HepG2 (cell line): ENCODE data around the gene BABAM1. TPM values are rescaled to one million over a fixed set of nuclear protein-coding genes. Genes with fewer than 3 reads are reported as not detected.

Source experiments
- ARID3A ChIP-seq: IDR thresholded peaks from 2 replicates; pipeline ENCODE4 v1.6.1; 2012; ENCODE audit warnings: low read depth, low read length, improper control_type of control experiment
- CC2D1A ChIP-seq: sonication (generic); formaldehyde crosslinking; IDR thresholded peaks from 2 replicates; pipeline ENCODE4 v1.8.1; 2023; ENCODE audit warnings: mild to moderate bottlenecking, missing genetic modification reagents
- CEBPB ChIP-seq: IDR thresholded peaks from 2 replicates; pipeline ENCODE4 v1.6.1; 2011; ENCODE audit warnings: low read depth, low read length, improper control_type of control experiment, borderline replicate concordance
- EZH2 ChIP-seq: conservative IDR thresholded peaks from 2 replicates; pipeline ENCODE4 v1.6.1; 2012; ENCODE audit warnings: mild to moderate bottlenecking, low read depth, low read length, moderate library complexity
- HOXA7 ChIP-seq: sonication (generic); formaldehyde crosslinking; IDR thresholded peaks from 2 replicates; pipeline ENCODE4 v1.8.1; 2022; ENCODE audit warnings: mild to moderate bottlenecking, missing genetic modification reagents, moderate library complexity
- HOXA9 ChIP-seq: sonication (generic); formaldehyde crosslinking; IDR thresholded peaks from 2 replicates; pipeline ENCODE4 v1.8.1; 2022; ENCODE audit warnings: missing genetic modification reagents, mild to moderate bottlenecking, moderate library complexity, borderline replicate concordance
- IRF9 ChIP-seq: sonication (generic); formaldehyde crosslinking; IDR thresholded peaks from 2 replicates; pipeline ENCODE4 v1.8.0; 2022; ENCODE audit warnings: missing genetic modification reagents, mild to moderate bottlenecking, borderline replicate concordance
- JARID2 ChIP-seq: sonication (generic); formaldehyde crosslinking; IDR thresholded peaks from 2 replicates; pipeline ENCODE4 v1.8.1; 2023; ENCODE audit warnings: missing genetic modification reagents, inconsistent platforms; ENCODE audit not compliant: insufficient replicate concordance
- JUN ChIP-seq: sonication (generic); formaldehyde crosslinking; IDR thresholded peaks from 2 replicates; pipeline ENCODE4 v1.4.0; 2020; ENCODE audit warnings: mild to moderate bottlenecking, missing genetic modification reagents
- KMT2A ChIP-seq: sonication (generic); formaldehyde crosslinking; IDR thresholded peaks from 2 replicates; pipeline ENCODE4 v1.4.0; 2020; ENCODE audit warnings: missing genetic modification reagents
- MAZ ChIP-seq, 2 experiments: sonication (generic) in 1 of 2; formaldehyde crosslinking in 1 of 2; IDR thresholded peaks; 2 replicates each; pipeline versions ENCODE4 v1.5.0 to v1.6.1; 2012 to 2020; ENCODE audit warnings: low read depth in 2 of 2, mild to moderate bottlenecking in 2 of 2, borderline replicate concordance in 1 of 2, improper control_type of control experiment in 1 of 2, low read length in 1 of 2, missing genetic modification reagents in 1 of 2, moderate library complexity in 1 of 2
- MLX ChIP-seq: IDR thresholded peaks from 2 replicates; pipeline ENCODE4 v1.6.1; 2016
- PITX1 ChIP-seq: sonication (generic); formaldehyde crosslinking; IDR thresholded peaks from 2 replicates; pipeline ENCODE4 v1.5.1; 2020; ENCODE audit warnings: mild to moderate bottlenecking, missing genetic modification reagents
- PREB ChIP-seq: sonication (generic); formaldehyde crosslinking; IDR thresholded peaks from 2 replicates; pipeline ENCODE4 v1.4.0; 2020; ENCODE audit warnings: missing genetic modification reagents
- SOX13 ChIP-seq, 3 experiments: fragments of 450-650 bp in 1 of 3; sonication (generic) in 1 of 3; formaldehyde crosslinking in 1 of 3; IDR thresholded peaks in 2 of 3; conservative IDR thresholded peaks in 1 of 3; 2 replicates each; pipeline versions ENCODE4 v1.5.0 to v1.6.1; 2016 to 2020; ENCODE audit warnings: antibody characterized with exemption in 1 of 3, mild to moderate bottlenecking in 1 of 3, missing compliant biosample characterization in 1 of 3, missing genetic modification reagents in 1 of 3, moderate library complexity in 1 of 3
- TBP ChIP-seq: sonication (generic); formaldehyde crosslinking; IDR thresholded peaks from 2 replicates; pipeline ENCODE4 v1.5.0; 2020; ENCODE audit warnings: missing genetic modification reagents
- ZBTB26 ChIP-seq: IDR thresholded peaks from 2 replicates; pipeline ENCODE4 v1.6.1; 2016; ENCODE audit warnings: missing compliant biosample characterization, missing genetic modification reagents, borderline replicate concordance
- ZNF263 ChIP-seq: sonication (generic); formaldehyde crosslinking; IDR thresholded peaks from 2 replicates; pipeline ENCODE4 v1.4.0; 2020; ENCODE audit warnings: missing genetic modification reagents
- ZNF331 ChIP-seq: sonication (generic); formaldehyde crosslinking; IDR thresholded peaks from 2 replicates; pipeline ENCODE4 v1.4.0; 2020; ENCODE audit warnings: missing genetic modification reagents
- ZNF644 ChIP-seq: IDR thresholded peaks from 2 replicates; pipeline ENCODE4 v1.6.1; 2016; ENCODE audit warnings: low read depth
- ZNF768 ChIP-seq: sonication (generic); formaldehyde crosslinking; IDR thresholded peaks from 2 replicates; pipeline ENCODE4 v1.4.0; 2020; ENCODE audit warnings: missing genetic modification reagents
- ZNF772 ChIP-seq: sonication (generic); formaldehyde crosslinking; IDR thresholded peaks from 2 replicates; pipeline ENCODE4 v1.5.0; 2020; ENCODE audit warnings: mild to moderate bottlenecking, missing genetic modification reagents
- ZSCAN22 ChIP-seq: sonication (generic); formaldehyde crosslinking; IDR thresholded peaks from 2 replicates; pipeline ENCODE4 v1.4.0; 2020; ENCODE audit warnings: mild to moderate bottlenecking, missing genetic modification reagents
- ZSCAN25 ChIP-seq: sonication (generic); formaldehyde crosslinking; IDR thresholded peaks from 2 replicates; pipeline ENCODE4 v1.8.0; 2022; ENCODE audit warnings: mild to moderate bottlenecking, missing genetic modification reagents
- ZSCAN30 ChIP-seq: sonication (generic); formaldehyde crosslinking; IDR thresholded peaks from 2 replicates; pipeline ENCODE4 v1.5.0; 2020; ENCODE audit warnings: mild to moderate bottlenecking, missing genetic modification reagents
- polyA plus RNA-seq, 8 experiments: library from polyadenylated mRNA; depleted of rRNA in 3 of 8; stranded (reverse) in 7 of 8; unstranded in 1 of 8; fragments of >200 nt; fragmentation: Illumina TruSeq in 4 of 8; extraction: Trizol in 4 of 8; gene quantifications; 2 replicates each; pipeline versions ENCODE4 v1.2.1 to v1.2.3, GENCODE V29; 2011 to 2016; ENCODE audit warnings: low read depth in 4 of 8, missing spikeins in 1 of 8, mixed read lengths in 1 of 8; ENCODE audit not compliant: insufficient read depth in 1 of 8
- total RNA-seq, 5 experiments: library from RNA; depleted of rRNA; stranded (reverse); fragments of >200 nt; fragmentation: Illumina TruSeq; extraction: Trizol; gene quantifications; 2 replicates each; pipeline ENCODE4 v1.2.3, GENCODE V29; 2016; ENCODE audit warnings: low read depth in 1 of 5

Gene BABAM1
- total and polyA plus RNA-seq, 2 of the 13 experiments (the other 11 are each of a cell fraction or from before 2014, with no cell fraction given) = 70.0 to 82.0 TPM

- TF ChIP-seq ZNF644 (peak; percentile 38; the same call in 1 of the 2 replicates), PREB (CRISPR knock-in tag) (no peak), IRF9 (CRISPR knock-in tag) (no peak), MAZ (IDR thresholded peaks at IDR 0.05; ENCODE audit: borderline replicate concordance, low read depth, low read length) (no peak), MAZ (CRISPR knock-in tag; IDR thresholded peaks at IDR 0.05; ENCODE audit: low read depth) (peak; percentile 46; the same call in 1 of the 2 replicates), KMT2A (CRISPR knock-in tag) (no peak), EZH2 (no peak), TBP (no peak), ZNF331 (CRISPR knock-in tag) (peak; percentile 77), CEBPB (peak; percentile 40; the same call in 1 of the 2 replicates), ZSCAN30 (CRISPR knock-in tag) (no peak), PITX1 (CRISPR knock-in tag) (no peak; the same call in 1 of the 2 replicates), ZNF772 (CRISPR knock-in tag) (peak; percentile 69; the same call in 1 of the 2 replicates), ZBTB26 (CRISPR knock-in tag) (0 out of 2 replicates have a peak, but pooled peaks have one; percentile 41), JARID2 (no peak), JUN (CRISPR knock-in tag) (no peak), MLX (CRISPR knock-in tag) (no peak; the same call in 1 of the 2 replicates), SOX13 (IDR thresholded peaks at IDR 0.05) (no peak), SOX13 (CRISPR knock-in tag; conservative IDR thresholded peaks at IDR 0.05 in 1 of 2, IDR thresholded peaks at IDR 0.05 in 1 of 2) (peak in 1 of 2 experiments; percentile 28; a peak in 2 of 4 replicates), ZSCAN22 (CRISPR knock-in tag) (no peak), ZNF768 (CRISPR knock-in tag) (peak; percentile 44; the same call in 1 of the 2 replicates), ARID3A (no peak), HOXA7 (no peak), CC2D1A (no peak), ZSCAN25 (no peak), HOXA9 (no peak), ZNF263 (CRISPR knock-in tag) (no peak)
These were observed 12.1 kb upstream of the BABAM1 start (continued) for GRCh38 chr19:17255150-17255621.
